IgD-negative memory B cell (primary cell): ENCODE data around the gene KRTAP10-11. TPM values are rescaled to one million over a fixed set of nuclear protein-coding genes. Genes with fewer than 3 reads are reported as not detected.

Source experiments
- H3K27ac Mint-ChIP-seq, 3 donors: one replicate each; pipeline ENCODE4 v1.8.0; 2020 to 2022; ENCODE audit warnings: mild to moderate bottlenecking in 3 of 3, mixed read lengths in 3 of 3, moderate library complexity in 1 of 3
- H3K27me3 Mint-ChIP-seq: one replicate; pipeline ENCODE4 v1.8.0; 2021; ENCODE audit warnings: mixed read lengths
- H3K36me3 Mint-ChIP-seq: one replicate; pipeline ENCODE4 v1.8.0; 2020; ENCODE audit warnings: mild to moderate bottlenecking, mixed read lengths
- H3K4me1 Mint-ChIP-seq, 3 donors: one replicate each; pipeline ENCODE4 v1.8.0; 2020 to 2022; ENCODE audit warnings: mixed read lengths in 3 of 3, mild to moderate bottlenecking in 1 of 3
- H3K4me3 Mint-ChIP-seq, 4 donors: one replicate each; pipeline ENCODE4 v1.8.0; 2020 to 2022; ENCODE audit warnings: mild to moderate bottlenecking in 4 of 4, mixed read lengths in 4 of 4, moderate library complexity in 3 of 4
- H3K9me3 Mint-ChIP-seq, 3 donors: one replicate each; pipeline ENCODE4 v1.8.0; 2020 to 2021; ENCODE audit warnings: mixed read lengths in 3 of 3, mild to moderate bottlenecking in 1 of 3
- polyA plus RNA-seq: library from polyadenylated mRNA; unstranded; fragments of 300-500 nt; fragmentation: Illumina TruSeq; gene quantifications from one replicate; pipeline ENCODE4 v1.2.3, GENCODE V29; 2021

KRTAP10-11 gene
- polyA plus RNA-seq, 1 donor from 2014 or later: not detected

DNA sequence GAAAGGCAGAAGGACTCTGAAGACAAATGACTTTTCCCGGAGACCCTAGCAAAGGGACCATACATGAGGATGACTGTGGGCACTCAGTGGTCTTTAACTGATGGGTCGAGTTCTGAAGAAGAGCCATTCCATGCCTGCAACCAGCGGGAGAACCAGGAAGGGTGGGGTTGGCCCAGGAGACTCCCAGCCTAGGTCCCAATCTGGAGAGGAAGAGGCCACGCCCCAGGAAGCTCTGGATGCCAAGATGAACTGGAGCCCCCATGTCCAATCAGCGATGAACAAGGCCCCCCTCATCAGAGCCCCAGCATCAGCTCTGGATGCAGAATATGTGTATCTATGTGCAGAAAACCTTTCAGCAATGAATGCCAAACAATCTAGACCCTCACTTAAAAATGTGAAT, 5.5 kb upstream of the KRTAP10-11 start:
- H3K36me3 Mint-ChIP-seq: peaks cover 5% of the 10 kb centered on the region
- peaks cover 0 to 1% (median 0%) of the 10 kb centered on the region in 3 donors for H3K4me1 Mint-ChIP-seq
- peaks cover 12 to 35% (median 16%) of the 10 kb centered on the region in 3 donors for H3K9me3 Mint-ChIP-seq
- H3K27me3 Mint-ChIP-seq: peaks cover 14% of the 10 kb centered on the region
- no peak overlapping the region for H3K4me3 Mint-ChIP-seq
- no peak overlapping the region for H3K27ac Mint-ChIP-seq

DNA sequence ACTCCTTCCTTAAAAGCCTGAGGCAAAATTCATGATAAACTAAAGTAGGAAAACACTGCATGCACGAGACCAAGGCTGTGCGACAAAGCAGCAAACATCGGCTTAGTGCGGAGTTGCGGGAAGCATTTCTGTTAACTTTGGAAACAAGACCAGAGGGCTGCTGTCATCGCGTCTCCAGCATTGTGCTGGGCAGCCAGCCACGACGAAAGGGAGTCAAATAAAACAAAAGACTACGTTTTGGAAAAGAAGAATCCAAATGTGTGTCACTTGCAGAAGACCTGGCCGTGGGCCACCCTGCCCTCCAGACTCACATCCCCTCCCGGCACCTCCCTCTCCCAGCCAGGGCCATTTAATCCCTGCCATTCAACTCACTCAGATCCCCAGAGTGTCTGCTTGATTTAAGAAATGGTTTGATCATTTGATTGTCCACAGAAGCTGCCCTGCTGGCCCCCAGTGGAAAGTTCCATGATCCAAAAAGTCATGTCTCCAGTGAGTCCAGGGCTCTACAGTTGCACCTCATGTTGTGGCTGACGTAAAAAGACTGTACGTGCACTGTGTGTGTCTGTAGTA, 2.4 kb upstream of the KRTAP10-11 start:
- Mint-ChIP-seq H3K27ac (no peak overlapping the region), H3K27me3 (peaks cover 18% of the 10 kb centered on the region), H3K36me3 (peaks cover 5% of the 10 kb centered on the region), H3K4me3 (peak overlapping the region in 1 of 4 donors; percentile 13), H3K4me1 (peaks cover 0 to 1% (median 0%) of the 10 kb centered on the region in 3 donors), H3K9me3 (peaks cover 12 to 35% (median 16%) of the 10 kb centered on the region in 3 donors)

DNA sequence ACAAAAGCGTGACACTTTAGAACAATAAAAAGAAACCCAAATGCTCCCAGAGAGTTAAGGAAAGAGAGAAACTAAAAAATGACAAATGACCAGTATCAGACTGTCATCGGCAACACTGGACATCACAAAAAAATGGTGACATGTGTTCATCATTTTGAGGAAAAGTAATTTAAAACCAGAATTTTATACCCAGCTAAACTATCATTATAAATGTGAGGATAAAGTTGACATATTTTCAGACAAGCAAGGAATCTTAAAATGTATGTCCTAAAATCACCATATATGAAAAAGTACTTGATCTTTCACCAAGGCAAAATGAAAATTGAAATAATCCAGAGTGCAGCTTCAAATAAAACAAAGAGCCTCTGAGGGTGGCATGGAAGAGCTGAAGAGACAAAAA, 1.3 kb upstream of the KRTAP10-11 start:
- no peak overlapping the region for H3K4me3 Mint-ChIP-seq
- peaks cover 0 to 1% (median 0%) of the 10 kb centered on the region in 3 donors for H3K4me1 Mint-ChIP-seq
- peaks cover 10 to 34% (median 14%) of the 10 kb centered on the region in 3 donors for H3K9me3 Mint-ChIP-seq
- no peak overlapping the region for H3K27ac Mint-ChIP-seq
- H3K36me3 Mint-ChIP-seq: peaks cover 5% of the 10 kb centered on the region
- H3K27me3 Mint-ChIP-seq: peaks cover 12% of the 10 kb centered on the region

- peaks cover 10 to 25% (median 10%) of the 10 kb centered on the region in 3 donors for H3K9me3 Mint-ChIP-seq
- no peak overlapping the region for H3K27ac Mint-ChIP-seq
- peaks cover 17% of the 10 kb centered on the region for H3K27me3 Mint-ChIP-seq
- peaks cover 5% of the 10 kb centered on the region for H3K36me3 Mint-ChIP-seq
- no peaks in the 10 kb centered on the region for H3K4me1 Mint-ChIP-seq
- no peak overlapping the region for H3K4me3 Mint-ChIP-seq
Observed at GRCh38 chr21:44647222-44647552, 973 bp downstream of the KRTAP10-11 start.

DNA sequence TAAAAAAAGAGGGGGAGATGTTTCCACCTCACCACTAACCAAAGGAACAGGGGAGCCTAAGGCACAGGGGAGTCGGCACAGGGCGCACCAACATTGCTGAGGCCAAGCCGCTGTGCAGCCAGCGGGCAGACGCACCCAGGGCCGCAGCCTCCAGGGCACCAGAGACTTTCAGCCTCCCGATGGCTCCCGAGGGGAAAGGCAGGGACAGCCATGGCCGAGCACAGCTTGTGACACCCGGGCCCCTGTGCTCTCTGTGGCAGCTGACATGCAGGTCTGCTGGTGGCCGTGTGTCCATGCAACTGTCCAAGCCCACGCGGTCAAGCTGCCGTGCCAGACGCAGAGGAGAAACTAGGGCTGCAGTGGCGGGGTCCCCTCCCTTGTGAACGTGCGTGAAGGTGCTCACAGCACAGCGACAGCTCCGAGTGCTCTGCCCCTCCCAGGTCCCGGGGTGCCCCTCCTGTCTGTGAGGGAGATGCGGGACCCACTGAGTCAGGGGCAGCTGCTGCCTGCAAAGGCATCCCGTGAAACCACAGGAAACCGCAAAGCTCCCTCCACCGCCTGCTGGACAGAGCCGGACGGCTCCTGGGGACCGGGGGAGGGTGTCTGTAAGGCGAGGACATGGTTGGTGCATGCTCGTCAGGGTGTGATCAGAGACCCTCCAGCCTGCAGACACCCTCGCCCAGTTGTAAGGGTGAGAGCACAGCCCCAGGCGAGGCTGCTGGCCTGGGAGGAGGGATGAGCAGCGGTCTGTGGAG, 2.5 kb downstream of the KRTAP10-11 start:
- Mint-ChIP-seq H3K27ac (no peak overlapping the region), H3K4me1 (no peaks in the 10 kb centered on the region), H3K9me3 (peaks cover 7 to 14% (median 7%) of the 10 kb centered on the region in 3 donors), H3K36me3 (peaks cover 5% of the 10 kb centered on the region), H3K4me3 (no peak overlapping the region), H3K27me3 (peaks cover 17% of the 10 kb centered on the region)

DNA sequence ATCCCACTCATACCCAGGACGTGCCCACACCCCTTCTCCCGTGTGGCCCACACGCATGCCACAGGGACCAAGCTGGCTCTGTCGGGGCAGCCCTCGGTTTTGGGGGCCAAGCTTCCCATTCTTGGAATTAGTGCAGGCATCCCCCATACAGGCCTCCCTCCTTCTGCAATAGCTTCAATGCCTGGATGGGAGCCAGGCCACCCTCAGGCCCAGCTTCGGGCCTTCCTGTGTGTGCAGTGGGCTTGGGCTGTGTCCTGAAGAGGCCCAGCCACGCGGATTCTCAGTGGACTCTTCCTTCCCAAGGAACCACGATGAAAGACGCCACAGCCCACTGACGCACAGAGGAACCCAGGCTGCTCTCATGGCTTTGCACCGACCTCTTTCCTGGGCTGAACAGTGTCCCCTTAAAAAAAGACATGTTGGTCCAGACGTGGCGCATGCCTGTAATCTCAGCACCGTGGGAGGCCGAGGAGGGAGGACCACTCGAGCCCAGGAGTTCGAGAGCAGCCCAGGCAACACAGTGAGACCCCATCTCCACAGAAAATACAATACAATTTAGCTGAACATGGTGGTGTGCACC, 3.4 kb downstream of the KRTAP10-11 start:
- H3K36me3 Mint-ChIP-seq: peaks cover 3% of the 10 kb centered on the region
- peaks cover 18% of the 10 kb centered on the region for H3K27me3 Mint-ChIP-seq
- no peak overlapping the region for H3K4me3 Mint-ChIP-seq
- H3K4me1 Mint-ChIP-seq: no peaks in the 10 kb centered on the region
- H3K9me3 Mint-ChIP-seq: peaks cover 4 to 8% (median 6%) of the 10 kb centered on the region in 3 donors
- H3K27ac Mint-ChIP-seq: no peak overlapping the region

DNA sequence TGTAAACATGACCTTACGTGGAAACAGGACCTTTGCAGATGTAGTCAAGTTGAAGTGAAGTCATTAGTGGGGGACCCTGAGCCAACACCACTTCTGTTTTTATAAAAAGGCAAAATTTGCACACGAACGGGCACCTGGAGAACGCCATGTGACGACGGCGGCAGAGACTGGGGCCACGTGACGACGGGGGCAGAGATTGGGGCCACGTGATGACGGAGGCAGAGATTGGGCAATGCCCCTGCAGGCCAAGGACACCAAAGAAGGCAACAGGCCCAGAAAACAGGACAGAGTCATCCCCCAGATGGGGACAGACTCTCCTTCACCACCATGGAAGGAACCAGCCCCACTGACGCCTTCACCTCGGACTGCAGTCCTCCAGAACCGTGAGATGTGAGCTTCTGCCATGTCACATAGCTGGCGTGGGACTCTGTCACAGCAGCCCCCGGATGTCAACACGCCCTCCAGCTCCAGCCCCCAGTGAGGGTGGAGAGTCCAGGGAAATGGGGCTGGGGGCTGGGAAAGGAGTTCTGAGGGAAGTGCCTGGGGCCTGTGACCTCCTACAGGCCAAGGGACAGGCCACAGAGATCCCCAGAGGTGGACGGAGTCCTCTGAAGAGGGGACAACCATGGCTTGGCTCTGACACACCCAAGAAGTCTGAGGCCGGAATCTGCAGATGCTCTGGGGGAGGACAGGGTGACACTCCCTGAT, 4.2 kb downstream of the KRTAP10-11 start:
- H3K27ac Mint-ChIP-seq: peak overlapping the region in 1 of 3 donors; percentile 71
- peaks cover 19% of the 10 kb centered on the region for H3K27me3 Mint-ChIP-seq
- H3K4me1 Mint-ChIP-seq: no peaks in the 10 kb centered on the region
- H3K4me3 Mint-ChIP-seq: no peak overlapping the region
- no peaks in the 10 kb centered on the region for H3K36me3 Mint-ChIP-seq
- H3K9me3 Mint-ChIP-seq: peaks cover 0 to 3% (median 0%) of the 10 kb centered on the region in 3 donors

- no peak overlapping the region for H3K4me3 Mint-ChIP-seq
- peaks cover 21% of the 10 kb centered on the region for H3K27me3 Mint-ChIP-seq
- peaks cover 0 to 9% (median 1%) of the 10 kb centered on the region in 3 donors for H3K9me3 Mint-ChIP-seq
- peak overlapping the region in 1 of 3 donors; percentile 5 for H3K27ac Mint-ChIP-seq
- H3K4me1 Mint-ChIP-seq: no peaks in the 10 kb centered on the region
- peaks cover under 1% of the 10 kb centered on the region for H3K36me3 Mint-ChIP-seq
Observed at GRCh38 chr21:44650973-44651675, 4.9 kb downstream of the KRTAP10-11 start.

GRCh38 chr21:44653123-44653522, 6.9 kb downstream of the KRTAP10-11 start:
- H3K27ac Mint-ChIP-seq: no peak overlapping the region
- H3K4me1 Mint-ChIP-seq: peaks cover 7 to 8% (median 8%) of the 10 kb centered on the region in 3 donors
- peak overlapping the region in 1 of 4 donors; percentile 47 for H3K4me3 Mint-ChIP-seq

DNA sequence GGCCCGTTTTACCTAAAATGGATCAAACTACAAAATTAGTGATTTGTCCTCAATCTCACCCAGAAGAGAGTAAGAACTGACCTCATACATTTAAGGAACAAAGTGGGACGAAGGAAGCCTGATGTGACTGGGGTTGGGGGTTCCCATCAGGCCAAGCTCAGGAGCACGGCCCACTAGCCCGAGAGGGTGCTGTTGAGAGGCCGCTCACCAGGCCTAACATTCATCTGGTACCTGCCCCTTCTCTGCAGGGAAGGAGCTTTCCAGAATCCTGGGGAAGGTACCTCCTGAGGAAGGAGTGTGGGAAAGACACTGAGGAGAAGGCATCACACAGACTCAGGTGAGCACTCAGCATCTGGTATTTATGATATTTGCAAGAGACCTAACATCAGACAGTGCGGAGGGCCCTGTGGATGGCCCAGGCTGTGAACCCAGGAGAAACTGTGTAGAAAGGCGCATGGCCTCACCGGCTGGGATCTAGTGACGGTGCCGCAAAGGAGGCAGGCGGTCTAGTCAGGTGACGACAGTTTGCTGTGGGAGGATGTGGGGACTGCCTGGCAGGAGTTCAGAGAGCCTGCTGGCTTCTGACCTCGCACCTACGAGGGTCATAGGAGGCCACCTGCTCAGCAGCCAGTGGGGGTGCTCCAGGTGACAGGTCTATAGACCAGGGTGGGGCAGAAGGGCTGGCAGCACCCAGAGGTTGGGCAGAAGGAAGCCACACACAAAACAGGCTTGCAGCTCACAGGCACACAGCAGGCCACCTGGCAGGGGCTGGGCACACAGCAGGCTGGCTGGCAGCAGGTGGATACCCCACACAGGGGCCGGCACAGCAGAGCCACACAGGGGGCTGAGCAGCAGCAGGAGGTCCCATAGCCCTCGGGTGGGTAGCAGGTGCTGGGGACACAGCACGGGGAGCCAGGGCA, 7.7 kb downstream of the KRTAP10-11 start:
- Mint-ChIP-seq H3K36me3 (peaks cover 5% of the 10 kb centered on the region), H3K27me3 (peaks cover 31% of the 10 kb centered on the region), H3K4me3 (no peak overlapping the region), H3K4me1 (peaks cover 8 to 12% (median 10%) of the 10 kb centered on the region in 3 donors), H3K27ac (no peak overlapping the region), H3K9me3 (peaks cover 3 to 22% (median 17%) of the 10 kb centered on the region in 3 donors)

More at GRCh38 chr21:44653123-44653522, 6.9 kb downstream of the KRTAP10-11 start:
- H3K27me3 Mint-ChIP-seq: peaks cover 27% of the 10 kb centered on the region
- H3K36me3 Mint-ChIP-seq: peaks cover 5% of the 10 kb centered on the region
- peaks cover 3 to 22% (median 17%) of the 10 kb centered on the region in 3 donors for H3K9me3 Mint-ChIP-seq

DNA sequence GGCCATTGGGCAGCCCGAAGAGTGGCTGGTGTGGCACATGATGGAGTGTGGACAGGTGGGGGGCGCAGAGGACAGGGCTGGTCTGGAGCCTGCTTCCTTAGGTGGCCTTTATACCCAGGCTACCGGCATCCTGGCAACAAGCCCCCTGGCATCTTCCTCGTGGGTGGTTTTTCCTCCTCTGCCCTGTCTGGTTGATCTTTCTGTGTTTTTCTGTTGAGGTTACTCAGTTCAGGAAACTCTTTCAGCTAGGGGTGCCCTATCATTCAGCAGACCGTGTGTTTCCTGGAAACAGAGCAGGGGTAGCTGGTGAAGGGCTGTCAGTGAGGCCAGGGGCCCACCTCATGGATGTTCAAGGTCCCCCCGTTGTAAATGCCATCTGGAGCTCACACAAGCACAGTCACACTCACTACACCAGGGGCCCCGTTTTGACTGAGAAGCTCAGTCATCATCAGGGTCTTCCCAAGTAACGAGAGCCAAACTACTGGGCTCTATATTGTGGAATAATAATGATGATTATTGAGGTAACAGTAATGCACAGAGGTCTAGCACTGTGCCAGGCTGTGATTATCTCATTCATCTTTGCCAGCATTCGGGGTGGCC, 8.5 kb downstream of the KRTAP10-11 start, which contains the start of gene KRTAP12-4:
Gene KRTAP12-4 (minus strand): TSS at position 84 of the 600 bp plus-strand sequence. CDS start 45 bp downstream, at position 39.
- H3K9me3 Mint-ChIP-seq: peaks cover 3 to 22% (median 17%) of the 10 kb centered on the region in 3 donors
- peak within 1 kb of the TSS in 1 of 4 donors; percentile 22 for H3K4me3 Mint-ChIP-seq
- peaks cover 5% of the 10 kb centered on the region for H3K36me3 Mint-ChIP-seq
- peaks cover 8 to 12% (median 10%) of the 10 kb centered on the region in 3 donors for H3K4me1 Mint-ChIP-seq
- H3K27ac Mint-ChIP-seq: no peak within 1 kb of the TSS
- H3K27me3 Mint-ChIP-seq: peaks cover 33% of the 10 kb centered on the region

- Mint-ChIP-seq H3K4me1 (peaks cover 8 to 12% (median 10%) of the 10 kb centered on the region in 3 donors), H3K27me3 (peaks cover 20% of the 10 kb centered on the region), H3K4me3 (peak overlapping the region in 2 of 4 donors; percentile 3 to 86), H3K36me3 (peaks cover 5% of the 10 kb centered on the region), H3K9me3 (peaks cover 4 to 24% (median 17%) of the 10 kb centered on the region in 3 donors), H3K27ac (peak overlapping the region in 2 of 3 donors; percentile 61 to 72)
Observed at GRCh38 chr21:44656868-44657267, 10.7 kb downstream of the KRTAP10-11 start.
